Measurements from ENCODE around the gene ATP8A2. TPM values are rescaled to one million over a fixed set of nuclear protein-coding genes. Genes with fewer than 3 reads are reported as not detected.

The ATP8A2 gene
- polyA plus RNA-seq, 3 donors: not detected

GRCh38 chr13:25965596-25965995, 593.8 kb downstream of the ATP8A2 start:
- DNase-seq: no peak
- H3K9me3 Mint-ChIP-seq: peaks cover 0 to 2% (median 0%) of the 10 kb centered on the region in 7 donors
- Histone ChIP-seq H3K27ac (ENCODE audit: low read depth in 1 of 2, low read length in 2 of 2) (no peak overlapping the region), H3K4me2 (replicated peaks; ENCODE audit: extremely low read depth, low read length, poor library complexity, severe bottlenecking) (no peak overlapping the region), H3K36me3 (replicated peaks in 1 of 2; ENCODE audit: control insufficient read depth in 1 of 2, insufficient read depth in 2 of 2, low read length in 2 of 2) (no peaks in the 10 kb centered on the region), H3K9me3 (replicated peaks in 1 of 2; ENCODE audit: control insufficient read depth in 1 of 2, insufficient read depth in 1 of 2, low read length in 2 of 2) (no peaks in the 10 kb centered on the region), H4K20me1 (ENCODE audit: insufficient read depth, low read length) (no peaks in the 10 kb centered on the region), H3K9ac (ENCODE audit: insufficient read depth, low read length, poor library complexity, severe bottlenecking) (no peak overlapping the region), H3K4me3 (replicated peaks in 1 of 3; ENCODE audit: low read depth in 2 of 3, low read length in 3 of 3) (no peak overlapping the region), H3K4me1 (ENCODE audit: control insufficient read depth in 1 of 2, insufficient read depth in 2 of 2, low read length in 2 of 2) (no peaks in the 10 kb centered on the region), H3K79me2 (ENCODE audit: insufficient read depth, low read length) (no peaks in the 10 kb centered on the region), H3K27me3 (ENCODE audit: control insufficient read depth in 2 of 2, insufficient read depth in 2 of 2, low read length in 2 of 2) (no peaks in the 10 kb centered on the region), H2AFZ (ENCODE audit: insufficient read depth, low read depth, low read length, poor library complexity, severe bottlenecking) (no peak overlapping the region)
- WGBS (ENCODE audit: insufficient coverage): no CpG with 5 or more reads among the region's 2 CpGs
- no peak overlapping the region for H3K4me3 Mint-ChIP-seq
- no peaks in the 10 kb centered on the region for H3K36me3 Mint-ChIP-seq
- no peak for TF ChIP-seq CTCF (IDR thresholded peaks at IDR 0.05)
- intact Hi-C loops (cut with micrococcal nuclease): no loop called here
- H3K27ac Mint-ChIP-seq: no peak overlapping the region
- no peaks in the 10 kb centered on the region for H3K4me1 Mint-ChIP-seq
- H3K27me3 Mint-ChIP-seq (ENCODE audit: low read depth in 3 of 3): peaks cover 0 to 3% (median 2%) of the 10 kb centered on the region in 3 donors

- no peaks in the 10 kb centered on the region for H3K79me2 ChIP-seq (ENCODE audit: insufficient read depth, low read length)
- peaks cover 0 to 2% (median 0%) of the 10 kb centered on the region in 7 donors for H3K9me3 Mint-ChIP-seq
- WGBS (ENCODE audit: insufficient coverage): no CpG with 5 or more reads among the region's 4 CpGs
- no peaks in the 10 kb centered on the region for H3K9me3 ChIP-seq (replicated peaks in 1 of 2; ENCODE audit: control insufficient read depth in 1 of 2, insufficient read depth in 1 of 2, low read length in 2 of 2)
- intact Hi-C loops (cut with micrococcal nuclease): no loop called here
- H3K27me3 Mint-ChIP-seq (ENCODE audit: low read depth in 3 of 3): peaks cover 0 to 3% (median 3%) of the 10 kb centered on the region in 3 donors
- no peaks in the 10 kb centered on the region for H3K27me3 ChIP-seq (ENCODE audit: control insufficient read depth in 2 of 2, insufficient read depth in 2 of 2, low read length in 2 of 2)
- no peaks in the 10 kb centered on the region for H3K4me1 Mint-ChIP-seq
- no peak overlapping the region for H3K4me3 Mint-ChIP-seq
- no peaks in the 10 kb centered on the region for H3K4me1 ChIP-seq (ENCODE audit: control insufficient read depth in 1 of 2, insufficient read depth in 2 of 2, low read length in 2 of 2)
- H3K4me3 ChIP-seq (replicated peaks in 1 of 3; ENCODE audit: low read depth in 2 of 3, low read length in 3 of 3): no peak overlapping the region
- no peak for DNase-seq
- H3K36me3 ChIP-seq (replicated peaks in 1 of 2; ENCODE audit: control insufficient read depth in 1 of 2, insufficient read depth in 2 of 2, low read length in 2 of 2): no peaks in the 10 kb centered on the region
- H4K20me1 ChIP-seq (ENCODE audit: insufficient read depth, low read length): no peaks in the 10 kb centered on the region
- no peak overlapping the region for H3K27ac ChIP-seq (ENCODE audit: low read depth in 1 of 2, low read length in 2 of 2)
- H3K4me2 ChIP-seq (replicated peaks; ENCODE audit: extremely low read depth, low read length, poor library complexity, severe bottlenecking): no peak overlapping the region
- no peak overlapping the region for H3K9ac ChIP-seq (ENCODE audit: insufficient read depth, low read length, poor library complexity, severe bottlenecking)
- no peak overlapping the region for H3K27ac Mint-ChIP-seq
- TF ChIP-seq CTCF (IDR thresholded peaks at IDR 0.05): no peak
- no peaks in the 10 kb centered on the region for H3K36me3 Mint-ChIP-seq
- H2AFZ ChIP-seq (ENCODE audit: insufficient read depth, low read depth, low read length, poor library complexity, severe bottlenecking): no peak overlapping the region
These were observed 594.3 kb downstream of the ATP8A2 start for GRCh38 chr13:25966086-25966485.

All from CD14-positive monocyte (primary cell).